Activated T-helper 1 cell treated with anti-CD3 and anti-CD28 coated beads, Interleukin-2, amount 50 U/mL, for 16 hours (primary cell): Measurements from ENCODE around the gene TBCD.
"Not testable (repeated sequence)": the region's sequence is repeated elsewhere in the genome, so short reads cannot be mapped to it uniquely, and the experiment has no call there.

Source experiments
- DNase-seq, 2 donors: peaks; one replicate each; pipeline ENCODE4 v3.0.0-alpha.2; 2020; ENCODE audit warnings: low read depth in 1 of 2, low spot score in 1 of 2

The TBCD gene

GRCh38 chr17:82949984-82950383, 198.1 kb downstream of the TBCD start:
- DNase-seq: no peak

- DNase-seq: no peak
Measured at GRCh38 chr17:82950525-82951102, 198.7 kb downstream of the TBCD start.

GRCh38 chr17:82952019-82952418, 200.2 kb downstream of the TBCD start:
- no peak for DNase-seq

- not testable (repeated sequence) for DNase-seq
Measured at GRCh38 chr17:82955106-82955505, 203.2 kb downstream of the TBCD start.

- not testable (repeated sequence) for DNase-seq
Measured at GRCh38 chr17:82955627-82956026, 203.8 kb downstream of the TBCD start.

GRCh38 chr17:82956146-82956725, 204.4 kb downstream of the TBCD start:
- no peak for DNase-seq

GRCh38 chr17:82956726-82957468, 205.0 kb downstream of the TBCD start:
- no peak for DNase-seq

- DNase-seq: no peak
Measured at GRCh38 chr17:82957469-82957795, 205.6 kb downstream of the TBCD start.

GRCh38 chr17:82957961-82958561, 206.2 kb downstream of the TBCD start:
- no peak for DNase-seq

GRCh38 chr17:82959242-82959930, 207.5 kb downstream of the TBCD start:
- DNase-seq: no peak

- no peak for DNase-seq
Measured at GRCh38 chr17:82959990-82960418, 208.1 kb downstream of the TBCD start.

- DNase-seq: no peak
Measured at GRCh38 chr17:82960419-82961271, 208.8 kb downstream of the TBCD start.

GRCh38 chr17:82961366-82962162, 209.7 kb downstream of the TBCD start:
- no peak for DNase-seq

GRCh38 chr17:82962163-82962720, 210.4 kb downstream of the TBCD start:
- no peak for DNase-seq

- no peak for DNase-seq
Measured at GRCh38 chr17:82963104-82963950, 211.5 kb downstream of the TBCD start.

GRCh38 chr17:82964451-82964850, 212.6 kb downstream of the TBCD start:
- not testable (repeated sequence) for DNase-seq

- no peak for DNase-seq
Measured at GRCh38 chr17:82964851-82965341, 213.0 kb downstream of the TBCD start.

GRCh38 chr17:82965371-82965770, 213.5 kb downstream of the TBCD start:
- no peak for DNase-seq
